HUES48 (cell line): Measurements from ENCODE around the gene NDNF.

Source experiments
- H3K27ac ChIP-seq: one replicate; pipeline ENCODE4 v1.7.0; 2013; ENCODE audit warnings: low read depth, low read length, inconsistent platforms
- H3K27me3 ChIP-seq: 2 replicates; pipeline ENCODE4 v1.6.1; 2013; ENCODE audit warnings: mild to moderate bottlenecking, low read length; ENCODE audit not compliant: control insufficient read depth, insufficient read depth
- H3K36me3 ChIP-seq: 2 replicates; pipeline ENCODE4 v1.6.1; 2013; ENCODE audit warnings: low read length; ENCODE audit not compliant: control insufficient read depth, insufficient read depth
- H3K4me1 ChIP-seq: 2 replicates; pipeline ENCODE4 v1.6.1; 2013; ENCODE audit warnings: mild to moderate bottlenecking, low read length; ENCODE audit not compliant: control insufficient read depth, insufficient read depth
- H3K4me3 ChIP-seq: 2 replicates; pipeline ENCODE4 v1.5.1; 2013; ENCODE audit warnings: mild to moderate bottlenecking, low read depth, low read length
- H3K9ac ChIP-seq: 2 replicates; pipeline ENCODE4 v1.6.1; 2013; ENCODE audit warnings: mild to moderate bottlenecking, low read depth, low read length, moderate library complexity
- H3K9me3 ChIP-seq: 2 replicates; pipeline ENCODE4 v1.6.1; 2013; ENCODE audit warnings: low read length; ENCODE audit not compliant: control insufficient read depth, insufficient read depth

The NDNF gene

GRCh38 chr4:121072224-121073003 lies at the start of gene NDNF:
Gene NDNF, minus strand, starts transcription at chr4:121072535. Its CDS starts 26,698 bp downstream, at chr4:121045837.
- Histone ChIP-seq H3K4me1 (peaks cover 23% of the 10 kb centered on the region), H3K36me3 (no peaks in the 10 kb centered on the region), H3K4me3 (peak within 1 kb of the TSS; percentile 83), H3K27ac (no peak within 1 kb of the TSS), H3K9me3 (no peaks in the 10 kb centered on the region), H3K27me3 (peaks cover 69% of the 10 kb centered on the region), H3K9ac (no peak within 1 kb of the TSS)

DNA sequence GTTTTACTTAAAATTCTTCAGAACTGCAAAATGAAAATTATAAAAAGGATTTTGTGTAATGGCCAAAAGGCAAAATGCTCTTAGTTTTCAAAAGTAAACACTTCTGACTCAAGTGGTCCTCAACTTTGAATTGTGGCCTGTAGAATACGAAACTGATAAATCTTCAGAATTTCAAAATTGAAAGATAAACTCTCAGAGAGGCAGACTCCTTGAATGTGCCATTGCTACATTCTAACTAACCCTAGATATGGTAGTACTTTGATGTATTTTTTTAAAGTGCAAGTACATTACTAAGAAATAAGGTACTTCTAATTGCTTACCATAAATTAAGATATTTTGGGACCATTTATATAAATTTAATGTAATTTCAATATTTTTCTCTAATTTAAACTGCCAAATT lies 47.4 kb upstream of the NDNF start:
- Histone ChIP-seq H3K9me3 (no peaks in the 10 kb centered on the region), H3K27me3 (no peaks in the 10 kb centered on the region), H3K27ac (no peak overlapping the region), H3K4me1 (no peaks in the 10 kb centered on the region), H3K4me3 (no peak overlapping the region), H3K36me3 (no peaks in the 10 kb centered on the region), H3K9ac (no peak overlapping the region)

DNA sequence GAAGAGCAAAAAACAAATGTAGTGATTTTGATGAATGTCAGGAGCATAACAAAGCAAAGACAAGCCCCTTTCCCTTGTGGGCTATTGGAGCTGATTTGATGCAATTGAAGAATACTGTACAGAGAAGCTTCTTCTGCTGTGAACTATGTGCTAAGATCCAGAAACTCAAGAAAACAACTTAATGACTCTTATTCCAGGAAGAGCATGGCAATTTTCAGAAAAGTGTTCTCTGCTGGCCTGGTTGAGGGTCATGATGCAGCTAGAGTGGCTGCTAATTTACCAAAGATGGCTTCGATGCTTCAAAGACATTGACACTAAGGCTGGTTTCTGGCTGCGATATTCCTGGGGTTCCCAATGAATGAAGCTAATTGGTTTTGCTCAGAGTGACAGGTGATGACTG lies 46.0 kb upstream of the NDNF start:
- no peaks in the 10 kb centered on the region for H3K4me1 ChIP-seq
- no peaks in the 10 kb centered on the region for H3K9me3 ChIP-seq
- no peaks in the 10 kb centered on the region for H3K27me3 ChIP-seq
- no peak overlapping the region for H3K9ac ChIP-seq
- no peak overlapping the region for H3K4me3 ChIP-seq
- H3K27ac ChIP-seq: no peak overlapping the region
- H3K36me3 ChIP-seq: no peaks in the 10 kb centered on the region

- Histone ChIP-seq H3K27me3 (no peaks in the 10 kb centered on the region), H3K9me3 (no peaks in the 10 kb centered on the region), H3K4me3 (no peak overlapping the region), H3K9ac (no peak overlapping the region), H3K36me3 (no peaks in the 10 kb centered on the region), H3K4me1 (no peaks in the 10 kb centered on the region), H3K27ac (no peak overlapping the region)
These were observed 42.4 kb upstream of the NDNF start for GRCh38 chr4:121114756-121115155.

- Histone ChIP-seq H3K36me3 (no peaks in the 10 kb centered on the region), H3K27me3 (no peaks in the 10 kb centered on the region), H3K9ac (no peak overlapping the region), H3K4me1 (no peaks in the 10 kb centered on the region), H3K9me3 (no peaks in the 10 kb centered on the region), H3K27ac (no peak overlapping the region), H3K4me3 (no peak overlapping the region)
These were observed 40.2 kb upstream of the NDNF start for GRCh38 chr4:121112530-121112929.

DNA sequence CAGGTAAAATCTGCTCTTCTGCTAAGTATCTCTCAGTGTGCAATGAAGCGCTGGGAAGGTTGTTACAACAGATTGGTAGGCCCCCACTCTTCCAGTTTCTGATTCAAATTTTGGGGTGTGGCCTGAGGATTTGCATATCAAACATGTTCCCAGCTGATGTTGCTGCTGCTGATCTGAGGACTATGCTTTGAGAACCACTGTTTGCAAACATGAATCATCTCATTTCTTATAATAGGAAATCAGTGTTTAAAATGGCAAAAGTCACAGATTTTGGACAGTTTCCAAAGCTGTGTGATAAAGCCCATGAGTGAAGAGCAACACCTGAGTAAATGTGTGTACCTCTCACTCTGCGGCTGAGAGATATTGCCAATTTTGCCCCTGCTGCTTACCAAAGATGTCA lies 36.2 kb upstream of the NDNF start:
- Histone ChIP-seq H3K27ac (no peak overlapping the region), H3K36me3 (no peaks in the 10 kb centered on the region), H3K9ac (no peak overlapping the region), H3K4me1 (no peaks in the 10 kb centered on the region), H3K4me3 (no peak overlapping the region), H3K27me3 (no peaks in the 10 kb centered on the region), H3K9me3 (no peaks in the 10 kb centered on the region)

DNA sequence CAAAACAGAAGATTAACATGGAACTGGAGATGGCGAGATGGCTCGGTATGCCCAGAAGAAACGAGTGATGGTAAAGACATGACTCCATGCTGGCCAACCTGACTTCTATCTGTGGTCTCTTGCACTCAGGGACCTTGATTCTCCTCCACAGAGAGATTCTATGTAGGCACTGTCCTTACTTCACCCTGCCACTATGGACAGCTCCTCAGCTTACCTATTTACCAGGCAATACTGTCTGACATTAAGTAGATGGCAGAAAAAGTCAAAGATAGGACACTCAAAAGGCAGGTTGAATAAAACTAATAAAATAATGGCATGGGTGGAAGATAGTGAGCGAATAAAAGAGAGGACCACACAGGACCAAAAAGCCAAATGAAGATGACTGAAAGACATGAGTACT lies 35.2 kb upstream of the NDNF start:
- no peaks in the 10 kb centered on the region for H3K4me1 ChIP-seq
- no peak overlapping the region for H3K4me3 ChIP-seq
- no peaks in the 10 kb centered on the region for H3K36me3 ChIP-seq
- no peaks in the 10 kb centered on the region for H3K9me3 ChIP-seq
- no peak overlapping the region for H3K27ac ChIP-seq
- no peak overlapping the region for H3K9ac ChIP-seq
- H3K27me3 ChIP-seq: no peaks in the 10 kb centered on the region

- Histone ChIP-seq H3K36me3 (no peaks in the 10 kb centered on the region), H3K9me3 (no peaks in the 10 kb centered on the region), H3K27me3 (no peaks in the 10 kb centered on the region), H3K27ac (no peak overlapping the region), H3K4me1 (no peaks in the 10 kb centered on the region), H3K4me3 (no peak overlapping the region), H3K9ac (no peak overlapping the region)
These were observed 27.9 kb upstream of the NDNF start for GRCh38 chr4:121100093-121100775.

GRCh38 chr4:121098266-121098665 lies 25.9 kb upstream of the NDNF start:
- Histone ChIP-seq H3K27me3 (no peaks in the 10 kb centered on the region), H3K27ac (no peak overlapping the region), H3K36me3 (no peaks in the 10 kb centered on the region), H3K9me3 (no peaks in the 10 kb centered on the region), H3K4me3 (no peak overlapping the region), H3K4me1 (no peaks in the 10 kb centered on the region), H3K9ac (no peak overlapping the region)

DNA sequence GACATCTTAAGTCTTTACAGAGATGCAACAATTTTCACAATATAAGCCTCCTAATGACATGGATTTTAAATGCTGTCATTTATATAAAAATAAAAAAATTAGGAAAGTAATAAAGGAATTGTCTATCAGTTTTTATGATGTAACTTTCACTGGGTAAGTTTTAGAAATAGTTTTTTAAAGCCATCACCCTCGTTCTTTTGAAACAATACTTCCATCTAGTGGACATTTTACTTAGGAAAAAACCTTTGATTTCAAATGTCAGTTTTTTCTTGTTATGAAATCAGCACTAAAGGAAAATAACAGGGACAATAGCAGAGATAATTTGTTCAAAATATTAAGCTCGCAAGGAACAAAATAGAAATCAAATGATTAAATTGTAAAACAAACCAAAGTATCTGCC lies 24.3 kb upstream of the NDNF start:
- Histone ChIP-seq H3K27me3 (no peaks in the 10 kb centered on the region), H3K4me1 (no peaks in the 10 kb centered on the region), H3K9me3 (no peaks in the 10 kb centered on the region), H3K27ac (no peak overlapping the region), H3K4me3 (no peak overlapping the region), H3K36me3 (no peaks in the 10 kb centered on the region), H3K9ac (no peak overlapping the region)

GRCh38 chr4:121096191-121096590 lies 23.9 kb upstream of the NDNF start:
- no peak overlapping the region for H3K9ac ChIP-seq

More at GRCh38 chr4:121096191-121096590, 23.9 kb upstream of the NDNF start:
- Histone ChIP-seq H3K4me3 (no peak overlapping the region), H3K36me3 (no peaks in the 10 kb centered on the region), H3K27me3 (no peaks in the 10 kb centered on the region), H3K4me1 (no peaks in the 10 kb centered on the region), H3K9me3 (no peaks in the 10 kb centered on the region), H3K27ac (no peak overlapping the region)
